ENCODE data around the gene CDH13. TPM values are rescaled to one million over a fixed set of nuclear protein-coding genes. Genes with fewer than 3 reads are reported as not detected.

Gene CDH13
- total and polyA plus RNA-seq, 10 of the 15 experiments (the other 5 are each of a cell fraction or from before 2014, with no cell fraction given): under 0.01 to 0.05 TPM; not detected in 8

- Histone ChIP-seq H3K27ac (ENCODE audit: control insufficient read depth, insufficient read depth) (no peak overlapping the region), H3K4me2 (ENCODE audit: control insufficient read depth, insufficient read depth) (no peak overlapping the region), H3K4me1 (ENCODE audit: control insufficient read depth, insufficient read depth, low read length) (no peaks in the 10 kb centered on the region), H3K36me3 (ENCODE audit: control insufficient read depth in 2 of 2, insufficient read depth in 2 of 2, low read length in 1 of 2) (no peaks in the 10 kb centered on the region), H3K9me3 (replicated peaks; ENCODE audit: control insufficient read depth, insufficient read depth, low read length) (no peaks in the 10 kb centered on the region), H3K27me3 (replicated peaks in 1 of 2; ENCODE audit: control insufficient read depth in 2 of 2, insufficient read depth in 2 of 2, low read length in 1 of 2) (no peaks in the 10 kb centered on the region), H3K4me3 (no peak overlapping the region), H3K79me2 (ENCODE audit: control insufficient read depth, insufficient read depth, low read length) (no peaks in the 10 kb centered on the region), H4K20me1 (ENCODE audit: control insufficient read depth, insufficient read depth) (no peaks in the 10 kb centered on the region), H2AFZ (ENCODE audit: control insufficient read depth, low read depth, low read length) (no peak overlapping the region), H3K9ac (ENCODE audit: control insufficient read depth, insufficient read depth, low read length) (no peak overlapping the region)
- intact Hi-C loops (cut with micrococcal nuclease; ENCODE audit: unreplicated experiment): no loop called here
- ChIA-PET SMC1A (ENCODE audit: uncharacterized antibody, unreplicated experiment) (no interaction called here), POLR2A (no interaction called here), CTCF (no interaction called here), RAD21 (ENCODE audit: unreplicated experiment) (no interaction called here)
- TF ChIP-seq SP1 (IDR thresholded peaks at IDR 0.05; ENCODE audit: low read depth, low read length): no peak
- TF ChIP-seq MXI1 (IDR thresholded peaks at IDR 0.05; ENCODE audit: low read depth, low read length): no peak
- no peak for TF ChIP-seq HDAC2 (IDR thresholded peaks at IDR 0.05)
- TF ChIP-seq STAT3 (IDR thresholded peaks at IDR 0.05; ENCODE audit: low read depth, low read length): no peak
- no peak for TF ChIP-seq POU2F2 (IDR thresholded peaks at IDR 0.05; ENCODE audit: borderline replicate concordance, low read depth, low read length)
- TF ChIP-seq KDM1A (IDR thresholded peaks at IDR 0.05; ENCODE audit: borderline replicate concordance): no peak
- TF ChIP-seq JUND (IDR thresholded peaks at IDR 0.05; ENCODE audit: low read depth, low read length): no peak
- TF ChIP-seq RFX5 (IDR thresholded peaks at IDR 0.05; ENCODE audit: low read depth, low read length): no peak
- TF ChIP-seq RELA (IDR thresholded peaks at IDR 0.05; ENCODE audit: borderline replicate concordance, partially characterized antibody): no peak
- no peak for TF ChIP-seq CBX5 (IDR thresholded peaks at IDR 0.05; ENCODE audit: low read depth)
- no peak for TF ChIP-seq MEF2A (IDR thresholded peaks at IDR 0.05; ENCODE audit: insufficient read depth, low read depth, low read length)
- DNase-seq (ENCODE audit: low read depth, low spot score) (no peak), FAIRE-seq (no peak), ATAC-seq (no peak)
- no TSS peak for BruUV-seq (replicated peaks)
- 30% methylated on average over 5 of the region's 5 CpGs for WGBS (ENCODE audit: insufficient coverage, insufficient replicate concordance, low lambda C conversion rate, missing lambda C conversion rate)
- in situ Hi-C loops (cut with MboI): no loop called here
Measured at GRCh38 chr16:83070416-83071209, 443.8 kb downstream of the CDH13 start.
